Activated CD8-positive, alpha-beta T cell treated with anti-CD3 and anti-CD28 coated beads for 36 hours (primary cell): ENCODE measurements around the gene SNX17. TPM values are rescaled to one million over a fixed set of nuclear protein-coding genes. Genes with fewer than 3 reads are reported as not detected.

Experiments
- ATAC-seq: fragments of 200-7000 bp; cut with Tn5 transposase; one replicate; pipeline ENCODE4 v1.10.0; 2021; ENCODE audit warnings: mild to moderate bottlenecking, moderate library complexity
- CTCF ChIA-PET: fragments of 350-600 bp; sonication (Branson Sonifier 250); formaldehyde crosslinking; loops from one replicate; lab custom pipeline; 2021; ENCODE audit warnings: antibody characterized with exemption; lab: Charles Lee
- POLR2A ChIA-PET: fragments of 350-600 bp; sonication (Branson Sonifier 250); formaldehyde crosslinking; loops from one replicate; lab custom pipeline; 2021; ENCODE audit warnings: antibody characterized with exemption; lab: Charles Lee
- DNase-seq: peaks from one replicate; pipeline ENCODE4 v3.0.0-alpha.2; 2020
- H3K27ac Mint-ChIP-seq: one replicate; pipeline ENCODE4 v1.8.0; 2021; ENCODE audit warnings: mild to moderate bottlenecking, mixed read lengths
- H3K27me3 Mint-ChIP-seq: one replicate; pipeline ENCODE4 v1.8.0; 2021; ENCODE audit warnings: mixed read lengths
- H3K36me3 Mint-ChIP-seq: one replicate; pipeline ENCODE4 v1.8.0; 2021; ENCODE audit warnings: low read depth, mixed read lengths
- H3K4me1 Mint-ChIP-seq: one replicate; pipeline ENCODE4 v1.8.0; 2021; ENCODE audit warnings: low read depth, mixed read lengths
- H3K4me3 Mint-ChIP-seq: one replicate; pipeline ENCODE4 v1.8.0; 2021; ENCODE audit warnings: mild to moderate bottlenecking, moderate library complexity, mixed read lengths
- H3K9me3 Mint-ChIP-seq: one replicate; pipeline ENCODE4 v1.8.0; 2021; ENCODE audit warnings: mixed read lengths
- intact Hi-C: fragments of 100-400 bp; cut with micrococcal nuclease; formaldehyde crosslinking; loops from one replicate; pipeline ENCODE4 v1.10.0; 2022
- total RNA-seq, 2 experiments: library from RNA; stranded (reverse); gene quantifications; one replicate each; pipeline ENCODE4 v1.2.3, GENCODE V29; 2021
- TF ChIP-seq, protein P1 (sequence below): fragments of 200-600 bp; IDR thresholded peaks from one replicate; pipeline ENCODE4 v1.8.0; 2022; ENCODE audit warnings: antibody characterized with exemption, mild to moderate bottlenecking

SNX17 gene
- total RNA-seq, 2 experiments from 2014 or later = 74.5 to 82.3 TPM

DNA sequence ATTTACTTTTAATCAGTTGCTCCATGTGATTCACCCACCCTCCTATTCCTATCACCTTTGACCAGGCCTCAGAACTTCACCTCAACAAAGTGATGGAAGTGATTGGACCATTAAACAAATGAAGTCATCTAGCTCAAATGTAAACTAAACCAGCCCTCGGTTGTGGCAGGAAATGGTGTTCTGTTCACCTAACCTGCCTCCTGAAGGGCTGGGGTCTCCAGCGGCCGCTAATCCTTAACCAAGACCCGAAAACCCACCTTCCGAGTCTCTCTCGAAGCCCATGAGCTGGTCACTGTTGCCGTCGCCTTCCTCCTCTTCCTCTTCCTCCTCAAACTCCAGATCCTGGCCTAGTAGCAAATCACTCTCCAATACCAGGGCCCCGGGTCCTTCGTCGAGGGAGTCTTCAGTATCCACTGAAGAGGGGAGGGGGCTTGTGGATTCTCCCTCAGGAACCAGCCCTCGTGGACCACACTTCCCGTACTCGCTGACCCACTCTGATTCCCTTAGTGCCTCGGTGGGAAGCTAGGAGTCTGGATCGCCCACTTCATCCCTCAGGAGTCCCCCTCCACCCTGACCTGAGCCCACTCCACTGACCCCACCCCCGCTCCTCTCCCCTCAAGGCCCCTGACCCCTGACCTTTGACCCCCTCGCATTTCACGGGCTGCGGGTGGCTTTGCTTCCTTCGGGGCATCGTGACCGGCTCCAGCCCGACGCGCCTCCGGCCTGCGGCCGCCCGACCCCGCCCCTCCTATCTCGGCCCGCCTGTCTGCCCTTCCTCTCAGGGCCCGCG is 9.6 kb downstream of the SNX17 start:
- peak overlapping the region; percentile 90 for H3K27ac Mint-ChIP-seq
- TF ChIP-seq, protein P1, sequence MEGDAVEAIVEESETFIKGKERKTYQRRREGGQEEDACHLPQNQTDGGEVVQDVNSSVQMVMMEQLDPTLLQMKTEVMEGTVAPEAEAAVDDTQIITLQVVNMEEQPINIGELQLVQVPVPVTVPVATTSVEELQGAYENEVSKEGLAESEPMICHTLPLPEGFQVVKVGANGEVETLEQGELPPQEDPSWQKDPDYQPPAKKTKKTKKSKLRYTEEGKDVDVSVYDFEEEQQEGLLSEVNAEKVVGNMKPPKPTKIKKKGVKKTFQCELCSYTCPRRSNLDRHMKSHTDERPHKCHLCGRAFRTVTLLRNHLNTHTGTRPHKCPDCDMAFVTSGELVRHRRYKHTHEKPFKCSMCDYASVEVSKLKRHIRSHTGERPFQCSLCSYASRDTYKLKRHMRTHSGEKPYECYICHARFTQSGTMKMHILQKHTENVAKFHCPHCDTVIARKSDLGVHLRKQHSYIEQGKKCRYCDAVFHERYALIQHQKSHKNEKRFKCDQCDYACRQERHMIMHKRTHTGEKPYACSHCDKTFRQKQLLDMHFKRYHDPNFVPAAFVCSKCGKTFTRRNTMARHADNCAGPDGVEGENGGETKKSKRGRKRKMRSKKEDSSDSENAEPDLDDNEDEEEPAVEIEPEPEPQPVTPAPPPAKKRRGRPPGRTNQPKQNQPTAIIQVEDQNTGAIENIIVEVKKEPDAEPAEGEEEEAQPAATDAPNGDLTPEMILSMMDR = no peak
- peak overlapping the region; percentile 81 for H3K4me3 Mint-ChIP-seq
- no peaks in the 10 kb centered on the region for H3K27me3 Mint-ChIP-seq
- ChIA-PET CTCF (interaction anchor here (1.0 to 1.8 kb wide), 7 partner anchors 9 to 303 kb away, joined by 4 to 10 read pairs (median 5); partner anchors contain the start of genes EIF2B4, NRBP1 and SNX17), POLR2A (interaction anchor here (0.5 to 4.8 kb wide), 18 partner anchors 10 to 306 kb away, joined by 3 to 59 read pairs (median 4); partner anchors contain the start of genes EIF2B4, GTF3C2, MPV17 and NRBP1)
- intact Hi-C loops = no loop called here
- no peaks in the 10 kb centered on the region for H3K9me3 Mint-ChIP-seq
- peak; percentile 52 for ATAC-seq
- DNase-seq = peak; percentile 66
- peaks cover 24% of the 10 kb centered on the region for H3K4me1 Mint-ChIP-seq
- H3K36me3 Mint-ChIP-seq = peaks cover 69% of the 10 kb centered on the region

DNA sequence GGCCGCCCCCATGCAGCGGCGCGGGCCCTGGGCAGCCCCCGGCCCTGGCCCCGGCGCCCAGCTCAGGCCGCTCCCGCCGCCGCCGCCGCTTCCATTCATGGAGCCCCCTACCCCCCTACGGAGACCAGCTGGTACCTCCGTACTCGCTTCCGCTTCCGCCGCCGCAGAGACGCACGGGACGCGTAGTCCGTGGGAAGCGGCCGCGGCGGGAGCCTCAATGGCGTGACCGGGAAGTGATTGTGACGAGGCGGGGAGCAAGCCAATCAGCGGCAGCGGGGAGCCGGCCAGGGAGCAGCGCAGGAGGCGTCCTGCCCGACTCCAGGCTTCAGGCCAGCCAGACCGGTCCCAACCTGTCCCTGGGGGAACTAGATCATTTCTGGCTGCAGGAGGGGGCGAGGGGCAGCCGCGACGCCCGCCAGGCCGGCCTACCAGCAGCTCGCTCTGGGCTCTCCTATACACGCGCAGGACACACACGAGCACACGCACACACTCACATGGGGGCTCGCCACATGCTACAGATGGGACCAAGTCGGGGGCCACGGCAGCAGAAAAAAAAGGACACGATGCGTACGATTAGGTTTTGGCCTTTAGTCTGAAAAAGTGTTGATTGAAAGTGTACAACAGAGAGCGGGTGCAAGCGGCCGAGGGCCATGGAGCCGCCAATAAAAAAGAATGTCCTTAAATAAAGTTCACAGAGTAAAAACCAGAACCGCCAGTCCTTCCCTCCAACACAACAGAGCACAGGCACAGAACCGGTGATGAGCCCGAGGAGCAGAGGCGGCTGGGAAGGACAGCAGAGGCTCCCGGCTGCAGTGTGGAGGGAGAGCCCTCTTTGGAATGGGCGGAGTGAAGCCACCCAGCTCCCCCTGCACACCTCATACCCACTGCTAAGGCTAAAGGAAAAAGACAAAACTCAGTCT is 10.5 kb downstream of the SNX17 start, which contains the start of gene ZNF513:
ZNF513 (minus strand) TSS at position 109 of the 920 bp plus-strand sequence. CDS start 208 bp downstream, outside the sequence.
- intact Hi-C loops = no loop called here
- peak; percentile 90 for ATAC-seq
- Mint-ChIP-seq H3K9me3 (no peaks in the 10 kb centered on the region), H3K27me3 (no peaks in the 10 kb centered on the region), H3K36me3 (peaks cover 72% of the 10 kb centered on the region), H3K4me3 (peak within 1 kb of the TSS; percentile 81), H3K27ac (peak within 1 kb of the TSS; percentile 97), H3K4me1 (peaks cover 24% of the 10 kb centered on the region)
- TF ChIP-seq, protein P1 = no peak
- ChIA-PET POLR2A (interaction anchor here (0.5 to 4.8 kb wide), 14 partner anchors 11 to 307 kb away, joined by 3 to 59 read pairs (median 5); partner anchors contain the start of genes EIF2B4, GTF3C2, MPV17 and NRBP1), CTCF (interaction anchor here (1.0 to 1.8 kb wide), 6 partner anchors 10 to 302 kb away, joined by 4 to 10 read pairs (median 6); partner anchors contain the start of genes NRBP1 and SNX17)
- DNase-seq = peak; percentile 92

DNA sequence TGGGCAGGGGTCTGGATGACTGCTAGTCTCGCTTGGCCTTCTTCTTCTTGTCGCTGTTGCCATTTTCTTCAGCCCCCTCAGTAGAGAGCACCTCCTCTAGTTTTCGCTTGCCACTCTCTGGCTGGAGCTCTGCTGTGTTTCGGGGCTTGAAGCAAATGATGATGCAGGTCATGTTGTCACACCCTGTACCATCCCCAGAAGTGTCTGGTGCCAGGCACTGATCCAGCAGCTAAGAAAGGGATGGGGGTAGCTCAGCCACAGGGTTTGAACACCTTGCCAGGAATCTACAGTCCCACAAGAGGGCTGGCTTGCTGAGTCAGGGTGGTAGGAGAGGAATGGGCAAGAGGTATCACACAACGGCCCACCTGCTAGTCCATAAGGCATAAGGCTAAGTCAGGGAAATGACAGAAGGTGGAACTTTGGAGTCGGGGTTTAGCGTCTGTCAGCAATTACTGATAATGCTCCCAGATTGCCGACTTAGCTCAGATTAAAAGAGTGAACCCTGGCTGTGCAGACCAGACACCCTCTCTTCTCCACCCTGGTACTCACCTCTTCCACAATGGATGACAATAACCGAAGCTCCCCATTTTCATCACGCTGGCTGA is 11.3 kb downstream of the SNX17 start:
- intact Hi-C loops = no loop called here
- TF ChIP-seq, protein P1 = no peak
- Mint-ChIP-seq H3K36me3 (peaks cover 68% of the 10 kb centered on the region), H3K27me3 (no peaks in the 10 kb centered on the region), H3K27ac (peak overlapping the region; percentile 97), H3K9me3 (no peaks in the 10 kb centered on the region), H3K4me1 (peaks cover 24% of the 10 kb centered on the region), H3K4me3 (peak overlapping the region; percentile 81)
- DNase-seq (no peak), ATAC-seq (no peak)
- ChIA-PET POLR2A (interaction anchor here (0.8 to 4.8 kb wide), 5 partner anchors 12 to 49 kb away, joined by 3 to 59 read pairs (median 29); partner anchors contain the start of genes EIF2B4, GTF3C2, NRBP1 and PPM1G), CTCF (interaction anchor here (1.0 to 1.7 kb wide), 2 partner anchors 49 to 80 kb away, joined by 4 to 6 read pairs; no protein-coding TSS in a partner anchor)

DNA sequence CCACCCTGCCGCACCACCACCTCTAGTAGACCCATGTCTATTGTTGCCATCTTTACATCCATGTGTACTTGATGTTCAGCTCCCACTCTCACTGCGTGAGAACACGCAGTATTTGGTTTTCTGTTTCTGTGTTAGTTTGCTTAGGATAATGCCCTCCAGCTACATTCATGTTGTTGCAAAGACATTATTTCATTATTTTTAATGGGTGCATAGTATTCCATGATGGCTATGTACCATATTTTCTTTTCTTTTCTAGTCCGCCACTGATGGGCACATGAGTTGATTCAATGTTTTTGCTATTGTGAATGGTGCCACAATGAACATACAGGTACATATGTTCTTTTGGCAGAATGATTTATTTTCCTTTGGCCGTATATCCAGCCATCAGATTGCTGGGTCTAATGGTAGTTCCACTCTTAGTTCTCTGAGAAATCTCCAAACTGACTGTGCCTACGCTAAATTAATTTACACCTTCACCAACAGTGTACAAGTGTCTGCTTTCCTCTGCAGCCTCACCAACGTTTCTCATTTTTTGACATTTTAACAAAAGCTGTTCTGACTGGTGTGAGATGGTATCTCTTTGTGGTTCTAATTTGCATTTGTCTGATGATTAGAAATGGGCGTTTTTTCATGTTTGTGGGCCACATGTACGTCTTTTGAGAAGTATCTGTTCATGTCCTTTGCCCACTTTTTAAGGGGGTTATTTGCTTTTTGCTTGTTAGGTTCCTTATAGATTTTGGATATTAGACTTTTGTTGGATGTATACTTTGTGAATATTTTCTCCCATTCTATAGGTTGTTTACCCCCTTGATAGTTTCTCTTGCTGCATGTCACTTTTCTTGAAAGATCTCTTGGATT is 20.6 kb downstream of the SNX17 start:
- Mint-ChIP-seq H3K4me1 (peaks cover 21% of the 10 kb centered on the region), H3K27ac (peak overlapping the region; percentile 69), H3K36me3 (peaks cover 29% of the 10 kb centered on the region), H3K27me3 (no peaks in the 10 kb centered on the region), H3K9me3 (no peaks in the 10 kb centered on the region), H3K4me3 (no peak overlapping the region)
- TF ChIP-seq, protein P1 = no peak
- POLR2A ChIA-PET = interaction anchor here (1.2 kb wide), 1 partner anchor 13 kb away, joined by 3 read pairs; no protein-coding TSS in a partner anchor
- intact Hi-C loops = no loop called here
- DNase-seq (no peak), ATAC-seq (peak; percentile 42)
- CTCF ChIA-PET = no interaction called here
